HG03139 (cell line): Measurements from ENCODE around the gene TRPM2.

Experiments
- ATAC-seq: cut with Tn5 transposase; IDR thresholded peaks from one replicate; pipeline ENCODE4 v1.9.1; 2021; ENCODE audit not compliant: unreplicated experiment

Gene TRPM2

DNA sequence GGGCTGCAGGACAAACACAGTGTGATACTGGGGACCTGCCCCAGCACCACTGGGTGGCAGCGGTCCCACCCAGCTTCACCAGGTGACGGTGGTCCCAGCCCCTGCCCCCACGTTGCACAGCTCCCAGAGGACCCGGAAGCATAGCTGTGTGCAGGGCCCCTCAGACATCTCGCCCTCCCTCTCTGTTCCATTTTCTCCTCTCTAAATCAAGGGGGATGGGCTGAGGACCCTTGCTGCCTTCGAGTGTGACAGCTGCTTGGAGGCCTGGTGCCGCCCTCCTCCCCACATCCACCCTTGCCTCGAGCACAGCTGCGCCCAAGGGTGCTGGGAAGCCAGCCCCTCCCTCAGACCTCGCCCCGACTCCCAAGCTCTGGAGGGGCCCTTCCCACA, 85.8 kb downstream of the TRPM2 start:
- ATAC-seq = no peak

DNA sequence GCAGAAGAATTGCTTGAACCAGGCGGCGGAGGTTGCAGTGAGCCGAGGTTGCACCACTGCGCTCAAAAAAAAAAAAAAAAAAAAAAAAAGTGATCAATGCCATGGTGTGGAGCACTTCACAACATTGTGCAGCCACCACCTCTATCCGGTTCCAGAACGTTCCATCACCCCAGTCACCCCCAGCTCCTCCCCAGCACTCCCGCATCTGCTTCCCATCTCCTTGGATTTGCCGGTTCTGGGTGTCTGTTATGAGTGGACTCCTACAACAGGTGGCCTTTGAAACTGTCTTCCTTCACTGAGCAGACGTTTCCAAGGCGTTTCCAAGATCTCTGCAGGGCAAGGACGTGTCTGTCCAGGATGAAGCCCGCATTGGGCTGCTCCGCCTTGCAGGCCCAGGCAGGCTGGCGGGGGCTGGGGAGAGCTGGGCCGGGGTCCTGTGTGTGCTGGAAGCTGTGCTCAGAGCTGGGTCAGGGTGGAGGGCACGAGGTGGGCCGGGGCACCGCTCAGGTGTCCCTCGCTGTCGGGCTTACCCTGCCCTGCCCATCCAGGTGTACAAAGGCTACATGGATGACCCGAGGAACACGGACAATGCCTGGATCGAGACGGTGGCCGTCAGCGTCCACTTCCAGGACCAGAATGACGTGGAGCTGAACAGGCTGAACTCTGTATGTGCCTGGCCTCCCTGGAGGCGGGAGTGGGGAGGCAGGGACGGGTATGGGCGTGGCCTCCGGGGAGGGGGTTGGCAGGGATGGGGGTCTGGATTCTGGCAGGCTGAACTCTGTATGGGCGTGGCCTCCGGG, 87.0 kb downstream of the TRPM2 start:
- ATAC-seq = no peak

- no peak for ATAC-seq
Measured at GRCh38 chr21:44441041-44441400, 87.6 kb downstream of the TRPM2 start.

- ATAC-seq = no peak
Measured at GRCh38 chr21:44441581-44442265, 88.3 kb downstream of the TRPM2 start.

GRCh38 chr21:44442266-44443125, 89.1 kb downstream of the TRPM2 start:
- ATAC-seq = no peak

DNA sequence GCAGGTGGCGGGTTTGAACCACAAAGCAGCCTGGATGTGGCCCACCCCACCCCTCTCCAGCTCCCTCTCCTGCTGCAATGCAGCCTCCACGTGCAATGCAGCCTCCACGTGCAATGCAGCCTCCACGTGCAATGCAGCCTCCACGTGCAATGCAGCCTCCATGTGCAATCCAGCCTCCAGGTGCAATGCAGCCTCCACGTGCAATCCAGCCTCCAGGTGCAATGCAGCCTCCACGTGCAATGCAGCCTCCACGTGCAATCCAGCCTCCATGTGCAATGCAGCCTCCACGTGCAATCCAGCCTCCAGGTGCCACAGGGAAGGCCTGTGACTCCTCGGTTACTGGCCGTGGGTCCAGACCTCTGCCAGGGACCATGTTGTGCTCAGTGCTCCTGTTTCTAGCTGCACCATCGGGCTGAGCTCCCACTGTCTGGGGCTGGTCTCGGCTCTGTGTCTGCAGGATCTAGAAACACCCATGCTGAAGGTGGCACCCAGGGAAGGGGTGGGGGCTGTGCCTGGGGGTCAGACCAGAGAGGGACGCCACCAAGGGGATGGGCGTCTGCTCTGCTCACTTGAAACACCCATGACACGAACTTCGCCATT, 90.0 kb downstream of the TRPM2 start:
- no peak for ATAC-seq

GRCh38 chr21:44443891-44444285, 90.5 kb downstream of the TRPM2 start:
- no peak for ATAC-seq

- no peak for ATAC-seq
Measured at GRCh38 chr21:44444286-44444931, 91.0 kb downstream of the TRPM2 start.

GRCh38 chr21:44445145-44445812, 91.9 kb downstream of the TRPM2 start:
- no peak for ATAC-seq

DNA sequence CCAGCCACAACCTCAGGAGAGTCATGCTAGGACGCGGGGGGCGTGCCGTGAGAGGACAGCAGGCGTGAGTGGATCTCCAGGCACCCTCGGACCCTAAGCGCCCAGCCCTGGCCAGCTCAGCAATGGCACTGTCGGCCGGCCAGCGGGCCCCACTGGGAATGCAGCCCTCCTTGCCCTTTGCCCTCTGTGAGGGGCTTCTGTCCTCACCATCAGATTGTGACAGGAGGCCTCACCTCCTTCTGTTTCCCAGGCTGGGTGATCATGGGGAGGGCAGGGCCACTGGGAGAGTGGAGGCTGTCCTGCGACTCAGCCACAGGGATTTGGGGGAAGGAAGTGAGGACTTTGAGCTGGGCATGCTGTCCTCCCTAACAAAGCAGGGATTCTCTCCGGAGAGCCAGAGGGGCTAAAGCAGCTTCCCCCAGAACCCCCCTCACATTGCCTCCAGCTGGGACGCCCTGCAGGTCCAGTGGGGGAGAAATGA, 95.3 kb downstream of the TRPM2 start:
- no peak for ATAC-seq

- no peak for ATAC-seq
Measured at GRCh38 chr21:44449473-44450363, 96.3 kb downstream of the TRPM2 start.

DNA sequence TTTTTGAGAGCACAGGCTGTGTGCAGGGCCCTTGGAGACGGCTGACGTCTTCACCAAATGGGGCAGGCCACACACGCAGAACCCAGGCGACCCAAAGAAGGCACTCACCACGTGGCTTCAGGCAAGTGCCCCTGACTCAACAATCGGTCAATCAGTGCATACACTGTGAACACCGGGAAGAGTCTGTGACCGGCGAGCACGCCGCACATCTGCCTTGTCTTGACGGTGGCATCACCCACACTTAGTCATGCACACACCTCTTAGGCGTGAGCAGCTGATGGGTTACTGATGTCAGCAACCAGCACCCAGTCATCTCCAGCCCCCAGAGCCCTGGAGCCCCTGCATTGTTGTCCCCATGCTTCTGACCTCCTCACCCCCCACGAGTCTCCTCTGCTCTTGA, 97.0 kb downstream of the TRPM2 start:
- no peak for ATAC-seq

DNA sequence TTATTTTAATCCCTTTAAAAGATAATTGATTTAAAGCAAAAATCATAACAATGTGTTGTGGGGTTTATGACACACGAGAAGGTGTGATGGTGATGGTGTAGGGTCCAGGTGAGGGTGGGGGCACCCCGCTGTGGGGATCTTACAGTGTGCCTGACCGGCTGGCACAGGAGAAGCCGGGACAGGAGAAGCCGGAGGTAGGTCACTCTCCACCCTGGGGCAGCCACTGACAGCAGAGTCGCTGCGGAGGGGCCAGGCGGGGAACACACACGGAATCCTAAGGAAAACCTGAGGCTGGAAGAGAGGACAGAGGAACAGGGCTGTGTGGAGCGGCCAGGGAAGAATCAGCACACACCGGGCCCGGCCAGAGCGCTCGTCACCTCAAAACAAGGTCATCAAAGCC, 97.6 kb downstream of the TRPM2 start:
- no peak for ATAC-seq

DNA sequence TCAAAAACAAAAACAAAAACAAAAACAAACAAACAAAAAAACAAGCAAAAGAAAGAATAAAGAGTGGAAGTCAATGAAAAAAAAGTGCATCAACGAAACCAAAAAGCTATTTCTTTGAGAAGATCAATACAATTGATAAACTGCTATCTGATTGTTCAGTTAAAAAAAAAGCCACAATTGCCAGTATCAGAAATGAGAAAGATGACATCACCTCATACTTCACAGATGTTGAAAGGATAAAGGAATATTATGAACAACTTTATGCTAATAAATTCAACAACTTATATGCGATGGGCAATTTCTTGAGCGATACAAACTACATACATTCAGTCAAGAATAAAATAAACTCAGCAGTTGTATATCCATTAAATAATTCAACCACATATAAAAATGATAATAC, 99.7 kb downstream of the TRPM2 start:
- ATAC-seq = no peak

DNA sequence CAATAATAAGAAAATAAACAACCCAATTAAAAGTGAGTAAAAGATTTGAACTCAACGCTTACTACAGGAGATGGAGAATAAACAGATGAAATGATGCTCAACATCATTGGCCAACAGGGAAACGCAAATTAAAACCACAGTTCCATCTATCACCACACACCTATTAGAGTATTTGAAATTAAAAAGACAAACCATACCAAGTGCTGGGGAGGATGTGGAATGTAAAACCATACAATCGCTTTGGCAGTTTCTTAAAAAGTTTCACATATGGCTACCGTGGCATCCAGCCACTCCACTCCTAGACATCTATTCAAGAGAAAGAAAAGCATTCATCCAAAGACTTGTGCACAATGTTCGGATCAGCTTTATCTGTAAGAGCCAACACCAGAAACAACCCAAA, 100.6 kb downstream of the TRPM2 start:
- no peak for ATAC-seq

DNA sequence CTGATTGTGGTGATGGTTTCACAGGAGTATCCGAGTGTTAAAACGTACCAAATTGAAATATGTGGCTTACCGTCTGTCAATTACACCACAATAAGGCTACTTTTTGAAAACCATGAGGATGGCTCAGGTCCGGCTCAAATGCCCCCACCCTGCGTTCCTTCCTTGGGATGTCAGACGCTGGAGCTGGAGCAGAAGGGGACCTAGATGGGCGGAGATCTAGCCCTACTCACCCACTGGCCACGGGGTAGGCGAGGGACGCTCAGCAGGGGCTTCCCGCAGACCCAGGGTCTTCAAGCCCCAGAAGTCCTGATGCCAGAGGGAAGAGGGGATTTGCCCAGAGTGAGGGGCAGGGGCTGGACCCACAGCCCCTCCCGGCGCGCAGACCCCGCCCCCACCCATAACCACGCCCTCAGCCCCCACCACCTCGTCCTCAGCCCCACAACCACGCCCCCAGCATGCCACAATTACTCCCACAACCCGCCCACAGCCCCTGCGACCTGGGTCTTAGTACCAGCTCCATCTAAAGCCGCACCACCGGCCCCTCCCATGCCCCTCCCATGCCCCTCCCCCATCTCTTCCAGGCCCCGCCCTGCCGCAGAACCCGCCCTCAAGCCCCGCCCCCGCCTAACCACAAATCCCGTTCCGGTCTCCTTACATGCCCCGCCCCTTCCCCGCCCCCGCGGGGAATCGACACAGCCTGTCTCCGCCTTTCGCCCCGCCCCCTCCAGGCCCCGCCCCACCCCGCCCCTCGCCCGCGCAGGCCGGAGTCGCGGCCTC, 101.5 kb downstream of the TRPM2 start, which contains the start of gene LRRC3:
Gene LRRC3, plus strand, starts transcription at position 764 of the 777 bp plus-strand sequence. CDS start 1,135 bp downstream, outside the sequence.
- no peak for ATAC-seq

- ATAC-seq = no peak
Measured at GRCh38 chr21:44455524-44456213, 102.2 kb downstream of the TRPM2 start.
